H9 (cell line): ENCODE data around the gene SNX7. TPM values are rescaled to one million over a fixed set of nuclear protein-coding genes. Genes with fewer than 3 reads are reported as not detected.

Experiments used
- DNase-seq: peaks from one replicate; pipeline ENCODE4 v3.0.0-alpha.2; 2017
- H2AFZ ChIP-seq: one replicate; pipeline ENCODE4 v1.6.1; 2013; ENCODE audit warnings: mild to moderate bottlenecking, low read length, control low read depth, moderate library complexity
- H2AK5ac ChIP-seq: 2 replicates; pipeline ENCODE4 v1.6.1; 2013; ENCODE audit warnings: low read length, control low read depth, mixed read lengths; ENCODE audit not compliant: insufficient read length
- H2BK120ac ChIP-seq: one replicate; pipeline ENCODE4 v1.6.1; 2013; ENCODE audit warnings: low read depth, mild to moderate bottlenecking, low read length, control low read depth, inconsistent platforms; ENCODE audit not compliant: poor library complexity, severe bottlenecking
- H2BK12ac ChIP-seq: 2 replicates; pipeline ENCODE4 v1.6.1; 2013; ENCODE audit warnings: low read length, control low read depth, mixed read lengths, low read depth; ENCODE audit not compliant: insufficient read length
- H2BK15ac ChIP-seq: 2 replicates; pipeline ENCODE4 v1.6.1; 2013; ENCODE audit warnings: low read depth, low read length, control low read depth
- H2BK20ac ChIP-seq: one replicate; pipeline ENCODE4 v1.6.1; 2013; ENCODE audit warnings: low read depth, mild to moderate bottlenecking, low read length, control low read depth, inconsistent platforms; ENCODE audit not compliant: poor library complexity, severe bottlenecking
- H2BK5ac ChIP-seq: 2 replicates; pipeline ENCODE4 v1.6.1; 2013; ENCODE audit warnings: low read length, control low read depth, mixed read lengths; ENCODE audit not compliant: insufficient read length
- H3K14ac ChIP-seq: 2 replicates; pipeline ENCODE4 v1.6.1; 2013; ENCODE audit warnings: low read length, control low read depth; ENCODE audit not compliant: insufficient read depth
- H3K18ac ChIP-seq: 2 replicates; pipeline ENCODE4 v1.6.1; 2013; ENCODE audit warnings: low read depth, mild to moderate bottlenecking, mixed read lengths, low read length, control low read depth; ENCODE audit not compliant: insufficient read length
- H3K23ac ChIP-seq: 2 replicates; pipeline ENCODE4 v1.6.1; 2013; ENCODE audit warnings: low read length, control low read depth, mixed read lengths, low read depth; ENCODE audit not compliant: insufficient read length
- H3K23me2 ChIP-seq: 2 replicates; pipeline ENCODE4 v1.6.1; 2013; ENCODE audit warnings: low read depth, mild to moderate bottlenecking, mixed read lengths, low read length, control low read depth; ENCODE audit not compliant: insufficient read length, poor library complexity, severe bottlenecking
- H3K27ac ChIP-seq: 2 replicates; pipeline ENCODE4 v1.5.1; 2013; ENCODE audit warnings: low read length, control low read depth, mixed read lengths, low read depth; ENCODE audit not compliant: insufficient read length
- H3K27me3 ChIP-seq: 2 replicates; pipeline ENCODE4 v1.6.1; 2013; ENCODE audit warnings: low read length, control low read depth, inconsistent platforms; ENCODE audit not compliant: insufficient read depth
- H3K4ac ChIP-seq: 2 replicates; pipeline ENCODE4 v1.6.1; 2013; ENCODE audit warnings: low read depth, mild to moderate bottlenecking, control low read depth, inconsistent platforms, low read length, moderate library complexity
- H3K4me1 ChIP-seq: 2 replicates; pipeline ENCODE4 v1.6.1; 2013; ENCODE audit warnings: low read length, control low read depth, inconsistent platforms; ENCODE audit not compliant: insufficient read depth
- H3K4me2 ChIP-seq: 2 replicates; pipeline ENCODE4 v1.6.1; 2013; ENCODE audit warnings: low read length, control low read depth, mixed read lengths; ENCODE audit not compliant: insufficient read length, insufficient read depth
- H3K56ac ChIP-seq: 2 replicates; pipeline ENCODE4 v1.6.1; 2013; ENCODE audit warnings: low read depth, mild to moderate bottlenecking, mixed read lengths, low read length, control low read depth; ENCODE audit not compliant: insufficient read length
- H3K79me1 ChIP-seq: 2 replicates; pipeline ENCODE4 v1.6.1; 2013; ENCODE audit warnings: low read depth, mild to moderate bottlenecking, moderate library complexity, low read length, control low read depth, inconsistent platforms; ENCODE audit not compliant: insufficient read depth, poor library complexity, severe bottlenecking
- H3K79me2 ChIP-seq: 2 replicates; pipeline ENCODE4 v1.6.1; 2013; ENCODE audit warnings: low read length, control low read depth, inconsistent platforms; ENCODE audit not compliant: insufficient read depth
- H3K9ac ChIP-seq: 2 replicates; pipeline ENCODE4 v1.6.1; 2013; ENCODE audit warnings: low read length, control low read depth, mixed read lengths; ENCODE audit not compliant: insufficient read length; ENCODE audit errors: extremely low read depth
- H3K9me3 ChIP-seq: one replicate; pipeline ENCODE4 v1.6.1; 2013; ENCODE audit warnings: low read depth, low read length, inconsistent platforms; ENCODE audit not compliant: control insufficient read depth
- H3T11ph ChIP-seq: one replicate; pipeline ENCODE4 v1.6.1; 2013; ENCODE audit warnings: mild to moderate bottlenecking, low read length, control low read depth, inconsistent platforms
- H4K20me1 ChIP-seq: one replicate; pipeline ENCODE4 v1.6.1; 2013; ENCODE audit not compliant: control insufficient read depth, insufficient read length, insufficient read depth
- H4K5ac ChIP-seq: 2 replicates; pipeline ENCODE4 v1.6.1; 2013; ENCODE audit warnings: low read depth, mild to moderate bottlenecking, mixed read lengths, low read length, control low read depth; ENCODE audit not compliant: insufficient read length
- H4K8ac ChIP-seq: replicated peaks from 2 replicates; pipeline ENCODE4 v1.6.1; 2013; ENCODE audit warnings: low read length, control low read depth, mixed read lengths, low read depth; ENCODE audit not compliant: insufficient read length
- H4K91ac ChIP-seq: 2 replicates; pipeline ENCODE4 v1.6.1; 2013; ENCODE audit warnings: low read depth, mild to moderate bottlenecking, moderate library complexity, mixed read lengths, low read length, control low read depth; ENCODE audit not compliant: insufficient read length
- H3K27ac Mint-ChIP-seq, 3 experiments: 2 replicates in 2 of 3; 3 replicates in 1 of 3; pipeline ENCODE4 v1.8.0; 2020 to 2021; ENCODE audit warnings: mixed read lengths in 3 of 3, mild to moderate bottlenecking in 1 of 3, moderate library complexity in 1 of 3
- H3K27me3 Mint-ChIP-seq: 2 replicates; pipeline ENCODE4 v1.8.0; 2021; ENCODE audit warnings: low read depth, mild to moderate bottlenecking, moderate library complexity, mixed read lengths
- H3K36me3 Mint-ChIP-seq, 3 experiments: 2 replicates in 2 of 3; 3 replicates in 1 of 3; pipeline ENCODE4 v1.8.0; 2020 to 2021; ENCODE audit warnings: low read depth in 3 of 3, mixed read lengths in 3 of 3; ENCODE audit not compliant: insufficient read depth in 1 of 3
- H3K4me1 Mint-ChIP-seq, 2 experiments: 2 replicates each; pipeline ENCODE4 v1.8.0; 2020; ENCODE audit warnings: mixed read lengths in 2 of 2
- H3K4me3 Mint-ChIP-seq, 2 experiments: 2 replicates in 1 of 2; 3 replicates in 1 of 2; pipeline ENCODE4 v1.8.0; 2020 to 2021; ENCODE audit warnings: mild to moderate bottlenecking in 2 of 2, mixed read lengths in 2 of 2, moderate library complexity in 1 of 2
- H3K9me3 Mint-ChIP-seq, 2 experiments: 2 replicates in 1 of 2; 3 replicates in 1 of 2; pipeline ENCODE4 v1.8.0; 2020; ENCODE audit warnings: mild to moderate bottlenecking in 2 of 2, mixed read lengths in 2 of 2, moderate library complexity in 1 of 2
- WGBS: extraction: QIAGEN DNeasy Blood & Tissue Kit; methylation state at CpG from one replicate; pipeline ENCODE4 v1.1.7; 2013; ENCODE audit warnings: missing lambda C conversion rate, low lambda C conversion rate, mixed read lengths; ENCODE audit not compliant: insufficient read length; ENCODE audit errors: extremely low coverage; 5-methylcytosine and 5-hydroxymethylcytosine counted together
- total RNA-seq: library from RNA; stranded (reverse); gene quantifications from 2 replicates; pipeline ENCODE4 v1.2.1, GENCODE V29; 2021
- TF ChIP-seq, protein P1 (sequence below): fragments of 200-600 bp; sonication (generic); conservative IDR thresholded peaks from 3 replicates; pipeline ENCODE4 v1.8.0; 2021; ENCODE audit warnings: antibody characterized with exemption, mild to moderate bottlenecking

The SNX7 gene
- total RNA-seq, 1 experiment from 2014 or later: 24.7 TPM

DNA sequence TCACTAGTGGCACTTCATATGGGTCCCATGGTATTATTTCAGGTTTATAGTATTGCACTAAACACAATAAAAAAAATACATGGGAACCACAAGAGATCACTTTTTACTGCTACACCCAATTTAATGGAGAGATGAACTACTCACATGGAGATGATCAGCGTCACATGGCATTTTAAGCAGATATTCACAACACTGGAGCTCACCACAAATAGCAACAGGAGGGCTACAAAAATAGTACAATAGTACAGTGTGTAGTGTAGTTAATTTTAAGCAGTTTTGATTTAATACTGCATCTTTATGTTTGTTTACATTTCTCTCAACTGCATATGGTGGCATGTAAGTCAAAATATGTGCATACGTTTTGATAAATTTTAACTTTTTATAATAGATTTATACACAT, 31.0 kb downstream of the SNX7 start:
- Histone ChIP-seq H2BK20ac (no peak overlapping the region), H3T11ph (no peak overlapping the region), H2BK5ac (no peak overlapping the region), H2AFZ (no peak overlapping the region), H2BK120ac (no peak overlapping the region), H2AK5ac (no peak overlapping the region), H2BK15ac (no peak overlapping the region), H3K4ac (no peak overlapping the region), H3K27me3 (no peaks in the 10 kb centered on the region), H3K23ac (no peak overlapping the region), H3K4me1 (no peaks in the 10 kb centered on the region), H3K79me1 (no peaks in the 10 kb centered on the region), H3K79me2 (no peaks in the 10 kb centered on the region), H2BK12ac (no peak overlapping the region), H4K20me1 (no peaks in the 10 kb centered on the region), H3K27ac (no peak overlapping the region), H3K9ac (no peak overlapping the region), H3K9me3 (no peaks in the 10 kb centered on the region), H3K14ac (no peak overlapping the region), H3K56ac (no peak overlapping the region), H3K23me2 (no peaks in the 10 kb centered on the region), H3K4me2 (no peak overlapping the region), H4K91ac (no peak overlapping the region), H3K18ac (no peak overlapping the region), H4K8ac (no peak overlapping the region), H4K5ac (no peak overlapping the region)
- H3K27me3 Mint-ChIP-seq: no peaks in the 10 kb centered on the region
- TF ChIP-seq, protein P1, sequence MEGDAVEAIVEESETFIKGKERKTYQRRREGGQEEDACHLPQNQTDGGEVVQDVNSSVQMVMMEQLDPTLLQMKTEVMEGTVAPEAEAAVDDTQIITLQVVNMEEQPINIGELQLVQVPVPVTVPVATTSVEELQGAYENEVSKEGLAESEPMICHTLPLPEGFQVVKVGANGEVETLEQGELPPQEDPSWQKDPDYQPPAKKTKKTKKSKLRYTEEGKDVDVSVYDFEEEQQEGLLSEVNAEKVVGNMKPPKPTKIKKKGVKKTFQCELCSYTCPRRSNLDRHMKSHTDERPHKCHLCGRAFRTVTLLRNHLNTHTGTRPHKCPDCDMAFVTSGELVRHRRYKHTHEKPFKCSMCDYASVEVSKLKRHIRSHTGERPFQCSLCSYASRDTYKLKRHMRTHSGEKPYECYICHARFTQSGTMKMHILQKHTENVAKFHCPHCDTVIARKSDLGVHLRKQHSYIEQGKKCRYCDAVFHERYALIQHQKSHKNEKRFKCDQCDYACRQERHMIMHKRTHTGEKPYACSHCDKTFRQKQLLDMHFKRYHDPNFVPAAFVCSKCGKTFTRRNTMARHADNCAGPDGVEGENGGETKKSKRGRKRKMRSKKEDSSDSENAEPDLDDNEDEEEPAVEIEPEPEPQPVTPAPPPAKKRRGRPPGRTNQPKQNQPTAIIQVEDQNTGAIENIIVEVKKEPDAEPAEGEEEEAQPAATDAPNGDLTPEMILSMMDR: no peak
- H3K4me3 Mint-ChIP-seq: no peak overlapping the region
- no peak for DNase-seq
- no peaks in the 10 kb centered on the region for H3K4me1 Mint-ChIP-seq
- H3K27ac Mint-ChIP-seq: no peak overlapping the region
- no CpG with 5 or more reads among the region's 2 CpGs for WGBS
- H3K36me3 Mint-ChIP-seq: no peaks in the 10 kb centered on the region
- no peaks in the 10 kb centered on the region for H3K9me3 Mint-ChIP-seq
